Osteoblast (primary cell): ENCODE data around the gene NAALADL1. TPM values are rescaled to one million over a fixed set of nuclear protein-coding genes. Genes with fewer than 3 reads are reported as not detected.
A peak's percentile ranks its signal among the peaks of the same experiment; 100 is the strongest.

Experiments used
- DNase-seq: peaks from one replicate; pipeline ENCODE4 v3.0.0; 2011; ENCODE audit warnings: low spot score, mixed read lengths; ENCODE audit not compliant: insufficient read length; ENCODE audit errors: missing footprints
- H2AFZ ChIP-seq: 2 replicates; pipeline ENCODE4 v1.6.0; 2011; ENCODE audit warnings: mild to moderate bottlenecking, low read length
- H3K27ac ChIP-seq: 2 replicates; pipeline ENCODE4 v1.5.1; 2011; ENCODE audit warnings: mild to moderate bottlenecking, low read depth, low read length, moderate library complexity
- H3K27me3 ChIP-seq: 2 replicates; pipeline ENCODE4 v1.6.0; 2012; ENCODE audit warnings: mild to moderate bottlenecking, control low read depth, inconsistent platforms, low read length, moderate library complexity; ENCODE audit not compliant: insufficient read depth
- H3K36me3 ChIP-seq: 2 replicates; pipeline ENCODE4 v1.5.1; 2011; ENCODE audit warnings: mild to moderate bottlenecking, low read length, control low read depth, moderate library complexity; ENCODE audit not compliant: insufficient read depth
- H3K4me1 ChIP-seq: 2 replicates; pipeline ENCODE4 v1.5.1; 2011; ENCODE audit warnings: mild to moderate bottlenecking, low read length, control low read depth, moderate library complexity; ENCODE audit not compliant: insufficient read depth
- H3K4me2 ChIP-seq: 2 replicates; pipeline ENCODE4 v1.6.0; 2011; ENCODE audit warnings: mild to moderate bottlenecking, low read length; ENCODE audit not compliant: insufficient read depth
- H3K4me3 ChIP-seq: fragments of 200-600 bp; sonication (generic); 3 replicates; pipeline ENCODE4 v1.5.1; 2012; ENCODE audit warnings: mild to moderate bottlenecking, low read length, inconsistent platforms; ENCODE audit not compliant: insufficient read depth
- H3K79me2 ChIP-seq: 2 replicates; pipeline ENCODE4 v1.6.0; 2012; ENCODE audit warnings: mild to moderate bottlenecking, low read length, control low read depth, inconsistent platforms; ENCODE audit not compliant: insufficient read depth
- H3K9me3 ChIP-seq: 2 replicates; pipeline ENCODE4 v1.5.1; 2011; ENCODE audit warnings: low read depth, low read length, control low read depth
- H4K20me1 ChIP-seq: 2 replicates; pipeline ENCODE4 v1.6.0; 2012; ENCODE audit warnings: mild to moderate bottlenecking, low read length, control low read depth; ENCODE audit not compliant: insufficient read depth
- CTCF ChIP-seq: IDR thresholded peaks from 2 replicates; pipeline ENCODE4 v1.5.1; 2011; ENCODE audit warnings: mild to moderate bottlenecking, low read depth, low read length, moderate library complexity; ENCODE audit errors: extremely low read depth
- total RNA-seq: library from RNA; depleted of rRNA; stranded (reverse); fragments of >200 nt; gene quantifications from 2 replicates; pipeline ENCODE4 v1.2.3, GENCODE V29; 2012

NAALADL1 gene
- total RNA-seq, 1 donor = 17.7 TPM

DNA sequence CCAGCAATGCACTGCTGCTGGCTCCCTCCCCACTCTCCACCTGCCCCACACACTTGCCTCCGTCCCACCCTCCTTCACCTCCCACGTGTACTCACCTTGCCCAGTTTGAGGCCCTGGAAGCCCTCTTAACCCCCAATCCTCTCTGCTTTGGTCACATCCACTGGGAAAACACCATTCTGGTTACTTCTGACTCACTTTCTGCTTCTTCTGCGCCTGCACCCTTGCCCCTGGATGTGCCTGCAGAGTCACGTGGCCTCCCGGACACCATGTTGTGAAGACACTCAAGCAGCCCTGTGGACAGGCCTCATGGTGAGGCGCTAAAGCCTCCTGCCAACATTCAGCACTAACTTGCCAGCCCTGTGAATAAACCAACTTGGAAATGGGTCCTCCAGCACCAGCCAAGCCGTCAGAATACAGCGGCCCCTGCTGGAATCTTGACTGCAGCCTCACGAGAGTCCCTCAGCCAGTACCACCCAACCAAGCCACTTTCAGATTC, 2.6 kb upstream of the NAALADL1 start:
- DNase-seq = peak; percentile 71
- H3K9me3 ChIP-seq = no peaks in the 10 kb centered on the region
- H4K20me1 ChIP-seq = no peaks in the 10 kb centered on the region
- H3K27me3 ChIP-seq = peaks cover 3% of the 10 kb centered on the region
- no peaks in the 10 kb centered on the region for H3K79me2 ChIP-seq
- H3K27ac ChIP-seq = no peak overlapping the region
- no peak overlapping the region for H2AFZ ChIP-seq
- H3K4me2 ChIP-seq = no peak overlapping the region
- H3K4me1 ChIP-seq = no peaks in the 10 kb centered on the region
- peak; percentile 32 for TF ChIP-seq CTCF
- no peaks in the 10 kb centered on the region for H3K36me3 ChIP-seq
- no peak overlapping the region for H3K4me3 ChIP-seq

- no peaks in the 10 kb centered on the region for H3K4me1 ChIP-seq
- no peak overlapping the region for H2AFZ ChIP-seq
- no peaks in the 10 kb centered on the region for H4K20me1 ChIP-seq
- no peak overlapping the region for H3K4me2 ChIP-seq
- peak; percentile 69 for DNase-seq
- peaks cover 3% of the 10 kb centered on the region for H3K27me3 ChIP-seq
- no peaks in the 10 kb centered on the region for H3K79me2 ChIP-seq
- H3K9me3 ChIP-seq = no peaks in the 10 kb centered on the region
- no peak overlapping the region for H3K27ac ChIP-seq
- no peak for TF ChIP-seq CTCF
- H3K36me3 ChIP-seq = no peaks in the 10 kb centered on the region
- H3K4me3 ChIP-seq = no peak overlapping the region
Measured at GRCh38 chr11:65059959-65060824, 1.8 kb upstream of the NAALADL1 start.

GRCh38 chr11:65059523-65059922, 1.2 kb upstream of the NAALADL1 start:
- TF ChIP-seq CTCF = no peak
- H2AFZ ChIP-seq = no peak overlapping the region
- H3K4me2 ChIP-seq = no peak overlapping the region
- H3K36me3 ChIP-seq = no peaks in the 10 kb centered on the region
- H3K4me3 ChIP-seq = no peak overlapping the region
- peak; percentile 42 for DNase-seq
- no peaks in the 10 kb centered on the region for H4K20me1 ChIP-seq
- H3K9me3 ChIP-seq = no peaks in the 10 kb centered on the region
- no peaks in the 10 kb centered on the region for H3K4me1 ChIP-seq
- no peak overlapping the region for H3K27ac ChIP-seq
- H3K79me2 ChIP-seq = no peaks in the 10 kb centered on the region
- H3K27me3 ChIP-seq = peaks cover 5% of the 10 kb centered on the region

- no peak overlapping the region for H3K4me2 ChIP-seq
- H3K9me3 ChIP-seq = no peaks in the 10 kb centered on the region
- TF ChIP-seq CTCF = no peak
- H3K4me1 ChIP-seq = no peaks in the 10 kb centered on the region
- H3K27ac ChIP-seq = no peak overlapping the region
- no peaks in the 10 kb centered on the region for H4K20me1 ChIP-seq
- DNase-seq = peak; percentile 23
- H2AFZ ChIP-seq = no peak overlapping the region
- no peaks in the 10 kb centered on the region for H3K36me3 ChIP-seq
- H3K4me3 ChIP-seq = no peak overlapping the region
- H3K79me2 ChIP-seq = no peaks in the 10 kb centered on the region
- peaks cover 9% of the 10 kb centered on the region for H3K27me3 ChIP-seq
Measured at GRCh38 chr11:65058012-65058411, 341 bp downstream of the NAALADL1 start.
